Trophoblast cell (in vitro differentiated cells and primary cell): ENCODE data around the gene TEAD1.
A peak's percentile ranks its signal among the peaks of the same experiment; 100 is the strongest.

Experiments used
- DNase-seq, 2 donors: peaks; one replicate each; pipeline ENCODE4 v3.0.0-alpha.2; 2016
- H2AFZ ChIP-seq: 2 replicates; pipeline ENCODE4 v1.6.1; 2013; ENCODE audit warnings: low read length, moderate library complexity, mild to moderate bottlenecking; ENCODE audit not compliant: insufficient read depth, poor library complexity
- H2AK5ac ChIP-seq: 2 replicates; pipeline ENCODE4 v1.6.1; 2013; ENCODE audit warnings: mild to moderate bottlenecking, low read length
- H2BK120ac ChIP-seq: 2 replicates; pipeline ENCODE4 v1.6.1; 2013; ENCODE audit warnings: low read length, mild to moderate bottlenecking, moderate library complexity; ENCODE audit not compliant: insufficient read depth, poor library complexity
- H2BK12ac ChIP-seq: 2 replicates; pipeline ENCODE4 v1.6.1; 2013; ENCODE audit warnings: mild to moderate bottlenecking, low read length, moderate library complexity
- H2BK5ac ChIP-seq: 2 replicates; pipeline ENCODE4 v1.6.1; 2013; ENCODE audit warnings: low read length, low read depth, moderate library complexity, mild to moderate bottlenecking; ENCODE audit not compliant: poor library complexity
- H3K14ac ChIP-seq: 2 replicates; pipeline ENCODE4 v1.6.1; 2013; ENCODE audit warnings: mild to moderate bottlenecking, low read length
- H3K18ac ChIP-seq: 2 replicates; pipeline ENCODE4 v1.6.1; 2013; ENCODE audit warnings: mild to moderate bottlenecking, low read length
- H3K23ac ChIP-seq: 2 replicates; pipeline ENCODE4 v1.6.1; 2013; ENCODE audit warnings: low read length
- H3K27ac ChIP-seq: 2 replicates; pipeline ENCODE4 v1.5.1; 2013; ENCODE audit warnings: low read depth, mild to moderate bottlenecking, inconsistent platforms, low read length, moderate library complexity
- H3K27me3 ChIP-seq: 2 replicates; pipeline ENCODE4 v1.6.1; 2013; ENCODE audit warnings: inconsistent platforms, mild to moderate bottlenecking, low read length, moderate library complexity; ENCODE audit not compliant: insufficient read depth
- H3K36me3 ChIP-seq, 2 experiments: 1 replicate in 1 of 2; 2 replicates in 1 of 2; pipeline ENCODE4 v1.6.1; 2013; ENCODE audit warnings: low read length in 2 of 2, mild to moderate bottlenecking in 2 of 2, moderate library complexity in 1 of 2; ENCODE audit not compliant: insufficient read depth in 2 of 2, control insufficient read depth in 1 of 2
- H3K4ac ChIP-seq: 2 replicates; pipeline ENCODE4 v1.6.1; 2013; ENCODE audit warnings: low read depth, mild to moderate bottlenecking, low read length, moderate library complexity
- H3K4me1 ChIP-seq, 2 experiments: 1 replicate in 1 of 2; 2 replicates in 1 of 2; pipeline ENCODE4 v1.6.1; 2013; ENCODE audit warnings: low read length in 2 of 2, mild to moderate bottlenecking in 2 of 2, moderate library complexity in 1 of 2; ENCODE audit not compliant: insufficient read depth in 2 of 2, control insufficient read depth in 1 of 2
- H3K4me2 ChIP-seq: 2 replicates; pipeline ENCODE4 v1.6.1; 2013; ENCODE audit warnings: inconsistent platforms, mild to moderate bottlenecking, low read length, moderate library complexity
- H3K4me3 ChIP-seq: 2 replicates; pipeline ENCODE4 v1.5.1; 2013; ENCODE audit warnings: mild to moderate bottlenecking, low read depth, low read length, inconsistent platforms
- H3K79me1 ChIP-seq: one replicate; pipeline ENCODE4 v1.6.1; 2013; ENCODE audit warnings: low read length
- H3K79me2 ChIP-seq: 2 replicates; pipeline ENCODE4 v1.6.1; 2013; ENCODE audit warnings: low read length, mild to moderate bottlenecking; ENCODE audit not compliant: control insufficient read depth, insufficient read depth, poor library complexity
- H3K9ac ChIP-seq: 2 replicates; pipeline ENCODE4 v1.6.1; 2013; ENCODE audit warnings: mild to moderate bottlenecking, low read length
- H3K9me3 ChIP-seq: 2 replicates; pipeline ENCODE4 v1.6.1; 2013; ENCODE audit warnings: low read depth, mild to moderate bottlenecking, control low read depth, inconsistent platforms, low read length; ENCODE audit not compliant: insufficient read depth
- H4K12ac ChIP-seq: 2 replicates; pipeline ENCODE4 v1.6.1; 2013; ENCODE audit warnings: low read depth, mild to moderate bottlenecking, low read length, moderate library complexity
- H4K8ac ChIP-seq: 2 replicates; pipeline ENCODE4 v1.6.1; 2013; ENCODE audit warnings: low read depth, mild to moderate bottlenecking, low read length, moderate library complexity
- H4K91ac ChIP-seq: one replicate; pipeline ENCODE4 v1.6.1; 2013; ENCODE audit warnings: low read depth, mild to moderate bottlenecking, low read length, moderate library complexity
- WGBS: extraction: QIAGEN DNeasy Blood & Tissue Kit; methylation state at CpG from one replicate; pipeline ENCODE4 v1.1.7; 2013; ENCODE audit warnings: missing lambda C conversion rate; ENCODE audit not compliant: insufficient read length, insufficient coverage; ENCODE audit errors: extremely low coverage; 5-methylcytosine and 5-hydroxymethylcytosine counted together

The TEAD1 gene

DNA sequence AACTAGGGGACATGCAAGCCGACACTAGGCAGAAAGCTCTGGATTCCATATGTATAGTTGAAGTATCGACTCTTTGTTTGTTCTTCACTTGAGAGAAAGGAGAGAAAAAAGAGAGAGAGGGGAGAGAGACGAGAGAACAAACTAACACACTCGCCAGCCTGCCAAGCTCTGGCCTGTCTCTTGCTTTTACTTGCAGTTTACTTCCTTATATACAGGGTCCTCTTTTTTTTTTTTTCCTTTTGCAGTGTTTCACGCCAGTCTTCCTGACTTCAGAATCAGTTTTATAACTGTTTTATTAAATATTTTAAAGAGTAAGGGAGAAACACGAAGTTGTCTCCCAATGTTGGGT, 19.9 kb downstream of the TEAD1 start:
- no CpG with 5 or more reads among the region's 6 CpGs for WGBS

GRCh38 chr11:12695221-12695794, 21.1 kb downstream of the TEAD1 start:
- Histone ChIP-seq H2AK5ac (peak overlapping the region; percentile 63), H3K27me3 (no peaks in the 10 kb centered on the region), H3K36me3 (peaks cover 0 to 2% of the 10 kb centered on the region in 2 experiments), H3K79me1 (peaks cover 30% of the 10 kb centered on the region), H3K4me3 (no peak overlapping the region), H2BK120ac (peak overlapping the region; percentile 76), H3K9me3 (no peaks in the 10 kb centered on the region), H2AFZ (no peak overlapping the region), H3K9ac (no peak overlapping the region), H3K4me2 (no peak overlapping the region), H2BK12ac (peak overlapping the region; percentile 78), H4K91ac (no peak overlapping the region), H3K18ac (no peak overlapping the region), H3K4me1 (peaks cover 33 to 52% of the 10 kb centered on the region in 2 experiments), H4K12ac (no peak overlapping the region), H3K14ac (peak overlapping the region; percentile 43), H3K23ac (no peak overlapping the region), H3K79me2 (peaks cover 40% of the 10 kb centered on the region), H2BK5ac (no peak overlapping the region), H3K27ac (peak overlapping the region; percentile 35), H3K4ac (peak overlapping the region; percentile 92), H4K8ac (peak overlapping the region; percentile 51)
- WGBS, result no CpG with 5 or more reads among the region's 2 CpGs
- no peak for DNase-seq

More for the DNA sequence above, 19.9 kb downstream of the TEAD1 start:
- Histone ChIP-seq H2AK5ac (no peak overlapping the region), H3K4me2 (peak overlapping the region; percentile 8), H3K4me3 (no peak overlapping the region), H3K27ac (peak overlapping the region; percentile 84), H2BK12ac (peak overlapping the region; percentile 97), H3K9ac (no peak overlapping the region), H2BK5ac (peak overlapping the region; percentile 83), H3K27me3 (no peaks in the 10 kb centered on the region), H3K36me3 (peaks cover 0 to 2% of the 10 kb centered on the region in 2 experiments), H3K14ac (peak overlapping the region; percentile 79), H4K8ac (peak overlapping the region; percentile 84), H4K91ac (peak overlapping the region; percentile 92), H2BK120ac (peak overlapping the region; percentile 96), H3K23ac (no peak overlapping the region), H4K12ac (no peak overlapping the region), H3K4ac (peak overlapping the region; percentile 98), H3K18ac (no peak overlapping the region), H2AFZ (no peak overlapping the region), H3K79me2 (peaks cover 40% of the 10 kb centered on the region), H3K9me3 (no peaks in the 10 kb centered on the region), H3K4me1 (peaks cover 33 to 58% of the 10 kb centered on the region in 2 experiments), H3K79me1 (peaks cover 30% of the 10 kb centered on the region)
- DNase-seq, result no peak

DNA sequence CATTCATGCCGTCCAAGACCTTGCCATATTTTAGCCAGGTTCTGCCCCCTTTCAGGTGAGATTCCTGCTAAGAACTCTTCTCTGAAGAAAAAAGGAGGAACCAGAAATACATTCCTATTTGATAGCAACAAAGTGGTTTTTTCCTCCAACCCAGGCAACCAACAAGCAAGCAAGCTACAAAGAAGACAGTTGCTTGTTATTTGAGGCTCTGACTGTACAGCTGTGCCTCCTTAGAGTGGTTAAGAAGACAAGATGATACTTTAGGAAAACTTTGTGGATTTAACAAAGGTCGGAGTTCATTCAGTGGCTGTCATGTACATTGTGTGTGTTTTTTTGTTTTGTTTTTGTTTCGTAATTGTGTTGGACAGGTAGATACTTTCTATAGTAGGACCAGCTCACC, 21.7 kb downstream of the TEAD1 start:
- Histone ChIP-seq H4K8ac (peak overlapping the region; percentile 51), H3K23ac (no peak overlapping the region), H3K27ac (peak overlapping the region; percentile 29), H3K79me1 (peaks cover 28% of the 10 kb centered on the region), H3K9ac (no peak overlapping the region), H3K4me1 (peaks cover 29 to 48% of the 10 kb centered on the region in 2 experiments), H2BK120ac (peak overlapping the region; percentile 73), H2AFZ (no peak overlapping the region), H3K14ac (peak overlapping the region; percentile 43), H2BK12ac (peak overlapping the region; percentile 78), H3K36me3 (peaks cover 0 to 2% of the 10 kb centered on the region in 2 experiments), H3K4me3 (no peak overlapping the region), H3K27me3 (no peaks in the 10 kb centered on the region), H2AK5ac (peak overlapping the region; percentile 63), H3K4ac (peak overlapping the region; percentile 61), H3K4me2 (no peak overlapping the region), H3K18ac (no peak overlapping the region), H4K91ac (no peak overlapping the region), H2BK5ac (peak overlapping the region; percentile 14), H3K79me2 (peaks cover 37% of the 10 kb centered on the region), H4K12ac (no peak overlapping the region), H3K9me3 (no peaks in the 10 kb centered on the region)
- no peak for DNase-seq
- no CpG with 5 or more reads among the region's 3 CpGs for WGBS

- DNase-seq, result peak; percentile 89 to 91
- H2BK12ac ChIP-seq, result peak overlapping the region; percentile 51
- WGBS, result no CpG with 5 or more reads among the region's 5 CpGs
These were observed 22.8 kb downstream of the TEAD1 start for GRCh38 chr11:12696911-12697581.

More at GRCh38 chr11:12696911-12697581, 22.8 kb downstream of the TEAD1 start:
- peaks cover 0 to 2% of the 10 kb centered on the region in 2 experiments for H3K36me3 ChIP-seq
- peaks cover 37% of the 10 kb centered on the region for H3K79me2 ChIP-seq
- peak overlapping the region; percentile 42 for H4K91ac ChIP-seq
- H3K14ac ChIP-seq, result peak overlapping the region; percentile 43
- peak overlapping the region; percentile 29 for H2BK120ac ChIP-seq
- peak overlapping the region; percentile 86 for H2AK5ac ChIP-seq
- H3K4me1 ChIP-seq, result peaks cover 32 to 46% of the 10 kb centered on the region in 2 experiments
- H4K8ac ChIP-seq, result peak overlapping the region; percentile 11
- no peak overlapping the region for H2AFZ ChIP-seq
- no peak overlapping the region for H3K9ac ChIP-seq
- peak overlapping the region; percentile 29 for H3K27ac ChIP-seq
- H3K79me1 ChIP-seq, result peaks cover 30% of the 10 kb centered on the region
- H3K23ac ChIP-seq, result no peak overlapping the region
- H3K27me3 ChIP-seq, result no peaks in the 10 kb centered on the region
- peak overlapping the region; percentile 23 for H3K18ac ChIP-seq
- H2BK5ac ChIP-seq, result peak overlapping the region; percentile 29
- H3K9me3 ChIP-seq, result no peaks in the 10 kb centered on the region
- H3K4me3 ChIP-seq, result no peak overlapping the region
- peak overlapping the region; percentile 61 for H3K4ac ChIP-seq
- H3K4me2 ChIP-seq, result no peak overlapping the region
- H4K12ac ChIP-seq, result no peak overlapping the region
